GM12892 (cell line): ENCODE results near the gene SPAAR.

ENCODE experiments used
- POLR2A ChIP-seq: IDR thresholded peaks from 2 replicates; pipeline ENCODE4 v1.6.1; 2011; ENCODE audit warnings: low read depth, low read length, control low read depth
- POLR2AphosphoS5 ChIP-seq: IDR thresholded peaks from 2 replicates; pipeline ENCODE4 v1.6.1; 2011; ENCODE audit warnings: low read depth, low read length, control low read depth
- TAF1 ChIP-seq: IDR thresholded peaks from 2 replicates; pipeline ENCODE4 v1.6.1; 2011; ENCODE audit warnings: low read depth, mild to moderate bottlenecking, control low read depth, low read length, borderline replicate concordance

DNA sequence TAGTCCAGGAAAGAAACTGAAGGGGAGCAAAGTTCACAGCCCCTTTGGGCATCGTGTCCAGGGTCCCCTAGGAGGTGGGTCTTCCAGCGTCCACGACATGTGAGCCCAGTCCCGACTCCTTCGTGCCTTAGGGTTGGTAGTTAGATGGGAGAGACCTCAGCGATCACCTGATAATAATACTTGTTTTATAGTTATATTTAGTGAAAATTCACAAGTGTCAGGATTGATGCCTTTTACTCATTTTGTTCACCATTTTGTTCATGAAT, 20.1 kb downstream of the SPAAR start:
- TF ChIP-seq POLR2AphosphoS5 (no peak), POLR2A (no peak), TAF1 (no peak)
